ENCODE measurements around the gene ADSL. TPM values are rescaled to one million over a fixed set of nuclear protein-coding genes. Genes with fewer than 3 reads are reported as not detected.
A peak's percentile ranks its signal among the peaks of the same experiment; 100 is the strongest.

ADSL gene
- total and polyA plus RNA-seq, 11 donors: 35.5 to 131 (median 52.0) TPM

DNA sequence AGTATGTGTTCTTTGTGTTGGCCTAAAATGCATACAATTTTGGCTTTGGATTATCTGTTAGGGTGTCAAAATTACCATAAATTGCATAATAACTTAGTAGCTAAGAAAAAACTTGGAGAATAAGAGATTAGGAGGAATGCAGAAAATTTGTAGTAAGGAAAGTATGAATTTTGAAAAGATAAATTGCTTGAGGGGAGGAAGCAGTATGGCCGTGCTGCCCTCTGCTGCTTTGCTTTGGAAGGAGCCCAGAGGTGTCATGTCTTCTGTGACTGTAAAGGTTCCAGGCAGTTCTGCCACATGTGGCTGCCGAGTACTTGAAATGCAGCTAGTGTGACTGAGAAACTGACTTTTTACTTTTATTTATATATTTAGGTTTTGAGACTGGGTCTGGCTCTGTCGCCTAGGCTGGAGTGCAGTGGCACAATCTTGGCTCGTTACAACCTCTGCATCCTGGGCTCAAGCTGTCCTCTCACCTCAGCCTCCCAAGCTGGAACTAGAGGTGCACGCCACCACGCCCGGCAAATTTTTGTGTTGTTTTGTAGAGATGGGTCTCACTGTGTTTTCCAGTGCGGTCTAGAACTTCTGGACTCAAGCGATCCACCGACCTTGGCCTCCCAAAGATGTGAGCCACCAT is 1.8 kb downstream of the ADSL start:
- H3K36me3 ChIP-seq: peaks cover 0 to 48% (median 45%) of the 10 kb centered on the region in 9 donors
- intact Hi-C loops (cut with DNase I): loop anchor here (5.0 to 10.0 kb wide), 9 partner anchors 71 to 816 kb away; partner anchors contain the start of genes RPS19BP1 (in 9 of the 10) and TNRC6B (in 1 of the 10)
- DNase-seq: peak in 3 of 5 donors; percentile 32 to 53 (median 40)
- TF ChIP-seq POLR2A (IDR thresholded peaks at IDR 0.05): no peak
- TF ChIP-seq, protein P1, sequence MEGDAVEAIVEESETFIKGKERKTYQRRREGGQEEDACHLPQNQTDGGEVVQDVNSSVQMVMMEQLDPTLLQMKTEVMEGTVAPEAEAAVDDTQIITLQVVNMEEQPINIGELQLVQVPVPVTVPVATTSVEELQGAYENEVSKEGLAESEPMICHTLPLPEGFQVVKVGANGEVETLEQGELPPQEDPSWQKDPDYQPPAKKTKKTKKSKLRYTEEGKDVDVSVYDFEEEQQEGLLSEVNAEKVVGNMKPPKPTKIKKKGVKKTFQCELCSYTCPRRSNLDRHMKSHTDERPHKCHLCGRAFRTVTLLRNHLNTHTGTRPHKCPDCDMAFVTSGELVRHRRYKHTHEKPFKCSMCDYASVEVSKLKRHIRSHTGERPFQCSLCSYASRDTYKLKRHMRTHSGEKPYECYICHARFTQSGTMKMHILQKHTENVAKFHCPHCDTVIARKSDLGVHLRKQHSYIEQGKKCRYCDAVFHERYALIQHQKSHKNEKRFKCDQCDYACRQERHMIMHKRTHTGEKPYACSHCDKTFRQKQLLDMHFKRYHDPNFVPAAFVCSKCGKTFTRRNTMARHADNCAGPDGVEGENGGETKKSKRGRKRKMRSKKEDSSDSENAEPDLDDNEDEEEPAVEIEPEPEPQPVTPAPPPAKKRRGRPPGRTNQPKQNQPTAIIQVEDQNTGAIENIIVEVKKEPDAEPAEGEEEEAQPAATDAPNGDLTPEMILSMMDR (IDR thresholded peaks at IDR 0.05): peak; percentile 50 to 81 (median 71)
- H3K27me3 ChIP-seq: no peaks in the 10 kb centered on the region
- peak overlapping the region in 2 of 12 donors; percentile 90 to 92 for H3K27ac ChIP-seq
- peaks cover 0 to 33% (median 16%) of the 10 kb centered on the region in 12 donors for H3K4me1 ChIP-seq
- H3K9me3 ChIP-seq: no peaks in the 10 kb centered on the region
- peak overlapping the region in 4 of 12 donors; percentile 77 to 85 (median 79) for H3K4me3 ChIP-seq
- peak in 3 of 4 donors; percentile 20 to 34 (median 31) for ATAC-seq
- WGBS, 4 donors: 65 to 73% (median 71%) methylated on average over 10 of the region's 10 CpGs

DNA sequence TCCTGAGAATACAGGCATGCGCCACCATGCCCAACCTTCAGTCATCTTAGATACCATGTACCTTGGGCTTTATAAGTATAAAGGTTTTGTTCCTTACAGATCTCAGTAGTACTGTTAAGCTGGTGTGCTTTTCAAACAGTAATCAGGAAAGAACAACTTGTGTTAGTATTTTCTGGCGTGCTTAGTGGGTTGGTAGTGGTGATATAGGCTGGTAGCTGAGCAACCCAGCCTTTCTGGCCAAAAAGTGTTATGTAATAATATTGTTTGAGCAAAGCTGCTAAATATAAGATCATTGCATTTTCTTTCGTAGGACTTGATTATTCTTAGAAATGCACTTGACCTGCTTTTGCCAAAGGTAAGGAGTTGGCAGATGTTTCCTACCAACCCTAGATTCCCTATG is 6.5 kb downstream of the ADSL start:
- peaks cover 0 to 93% (median 87%) of the 10 kb centered on the region in 9 donors for H3K36me3 ChIP-seq
- H3K9me3 ChIP-seq: no peaks in the 10 kb centered on the region
- intact Hi-C loops (cut with DNase I): no loop called here
- no peaks in the 10 kb centered on the region for H3K27me3 ChIP-seq
- TF ChIP-seq, protein P1 (IDR thresholded peaks at IDR 0.05): no peak
- no peak for TF ChIP-seq POLR2A (IDR thresholded peaks at IDR 0.05)
- H3K4me3 ChIP-seq: no peak overlapping the region
- WGBS, 4 donors: 76 to 81% (median 79%) methylated on average over 3 of the region's 3 CpGs
- ATAC-seq (no peak), DNase-seq (no peak)
- H3K27ac ChIP-seq: no peak overlapping the region
- peaks cover 0 to 12% (median 7%) of the 10 kb centered on the region in 12 donors for H3K4me1 ChIP-seq

DNA sequence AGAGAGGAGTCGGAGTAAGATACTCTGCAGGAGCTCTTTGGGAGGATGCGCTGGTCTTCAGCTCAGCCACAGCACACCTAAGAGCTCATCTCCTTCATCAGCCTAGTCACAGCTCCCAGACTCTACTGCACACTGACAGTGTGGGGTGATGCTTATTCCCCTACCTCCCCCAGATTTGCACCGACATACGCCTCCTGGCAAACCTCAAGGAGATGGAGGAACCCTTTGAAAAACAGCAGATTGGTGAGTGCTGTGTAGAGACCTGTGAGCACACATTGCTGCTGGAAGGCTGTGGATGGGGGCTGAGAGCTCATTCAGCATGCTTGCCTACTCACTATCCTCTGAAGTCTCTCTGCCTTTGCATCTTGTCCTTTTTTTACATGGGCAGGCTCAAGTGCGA is 14.8 kb downstream of the ADSL start:
- peaks cover 3 to 100% (median 97%) of the 10 kb centered on the region in 9 donors for H3K36me3 ChIP-seq
- WGBS, 4 donors: 97 to 98% (median 97%) methylated on average over 5 of the region's 5 CpGs

DNA sequence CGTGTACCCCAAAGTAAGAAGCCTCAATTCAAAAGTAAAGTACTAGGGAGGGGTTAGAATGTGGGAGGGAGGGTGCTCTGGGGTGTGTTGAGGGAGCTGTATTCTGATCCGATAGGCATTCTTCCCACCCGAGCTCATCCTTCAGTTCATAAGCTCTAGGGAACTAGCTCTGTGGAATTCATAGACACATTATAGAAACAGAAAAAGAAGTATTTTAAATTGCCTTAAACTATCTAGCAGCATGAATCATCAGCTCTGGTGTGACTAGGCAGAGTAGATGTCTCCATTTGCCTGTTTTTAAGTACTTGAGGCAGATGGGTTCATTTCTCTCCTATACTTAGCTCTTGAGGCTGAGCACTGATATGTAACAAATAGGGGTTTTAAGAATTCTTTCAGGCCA is 16.8 kb downstream of the ADSL start:
- TF ChIP-seq, protein P1 (IDR thresholded peaks at IDR 0.05): no peak
- TF ChIP-seq POLR2A (IDR thresholded peaks at IDR 0.05): no peak
- Histone ChIP-seq H3K4me3 (no peak overlapping the region), H3K36me3 (peaks cover 3 to 100% (median 100%) of the 10 kb centered on the region in 9 donors), H3K27me3 (no peaks in the 10 kb centered on the region), H3K4me1 (peaks cover 0 to 4% (median 0%) of the 10 kb centered on the region in 12 donors), H3K9me3 (no peaks in the 10 kb centered on the region), H3K27ac (no peak overlapping the region)
- DNase-seq: no peak
- 86 to 94% (median 91%) methylated on average over 3 of the region's 3 CpGs for WGBS, 4 donors
- ATAC-seq: no peak
- intact Hi-C loops (cut with DNase I): no loop called here

More for the DNA sequence above, 14.8 kb downstream of the ADSL start:
- Histone ChIP-seq H3K9me3 (no peaks in the 10 kb centered on the region), H3K4me3 (no peak overlapping the region), H3K27me3 (no peaks in the 10 kb centered on the region), H3K27ac (no peak overlapping the region), H3K4me1 (no peaks in the 10 kb centered on the region)
- no peak for DNase-seq
- no peak for ATAC-seq
- intact Hi-C loops (cut with DNase I): no loop called here
- TF ChIP-seq POLR2A (IDR thresholded peaks at IDR 0.05): no peak
- TF ChIP-seq, protein P1 (IDR thresholded peaks at IDR 0.05): no peak
